GM12878 (cell line): Measurements from ENCODE around the gene DGKI. TPM values are rescaled to one million over a fixed set of nuclear protein-coding genes. Genes with fewer than 3 reads are reported as not detected.

Experiments
- ATAC-seq: fragments of 200-7000 bp; cut with Tn5 transposase; 3 replicates; pipeline ENCODE4 v1.9.1; 2020; ENCODE audit warnings: mild to moderate bottlenecking, moderate library complexity
- BruUV-seq: library from RNA; stranded (reverse); fragments of 400-500 nt; replicated peaks from 2 replicates; lab custom pipeline; 2021; lab: Mats Ljungman, UMichigan
- CTCF ChIA-PET: fragments of 300-600 bp; sonication (Branson Sonifier 250); formaldehyde crosslinking; extraction: SDS; loops from one replicate; lab custom pipeline; 2021; ENCODE audit warnings: inconsistent platforms; lab: Yijun Ruan, JAX
- POLR2A ChIA-PET: fragments of 350-600 bp; formaldehyde crosslinking; extraction: SDS; loops from one replicate; lab custom pipeline; 2021; ENCODE audit warnings: inconsistent platforms; lab: Charles Lee
- RAD21 ChIA-PET: fragments of 300-600 bp; sonication (Branson Sonifier 250); formaldehyde crosslinking; loops from one replicate; lab custom pipeline; 2023; ENCODE audit warnings: antibody characterized with exemption; ENCODE audit not compliant: unreplicated experiment; lab: Charles Lee
- SMC1A ChIA-PET: fragments of 300-600 bp; sonication (Branson Sonifier 250); formaldehyde crosslinking; loops from one replicate; lab custom pipeline; 2023; ENCODE audit not compliant: unreplicated experiment, uncharacterized antibody; lab: Charles Lee
- DNase-seq: peaks from one replicate; pipeline ENCODE4 v3.0.0-alpha.2; 2011; ENCODE audit warnings: low read depth, low spot score
- FAIRE-seq: peaks from 3 replicates; lab custom pipeline; 2011; peaks lifted over from hg19 to GRCh38; lab: Jason Lieb, UNC
- H2AFZ ChIP-seq: 2 replicates; pipeline ENCODE4 v1.6.0; 2011; ENCODE audit warnings: low read depth, low read length, control low read depth; ENCODE audit not compliant: control insufficient read depth
- H3K27ac ChIP-seq: 2 replicates; pipeline ENCODE4 v1.5.1; 2011; ENCODE audit warnings: control low read depth; ENCODE audit not compliant: control insufficient read depth, insufficient read depth
- H3K27me3 ChIP-seq, 2 experiments: replicated peaks in 1 of 2; 2 replicates each; pipeline versions ENCODE4 v1.6.0 to v1.6.1; 2011; ENCODE audit warnings: low read length in 1 of 2; ENCODE audit not compliant: control insufficient read depth in 2 of 2, insufficient read depth in 2 of 2
- H3K36me3 ChIP-seq, 2 experiments: 2 replicates each; pipeline ENCODE4 v1.5.1; 2011; ENCODE audit warnings: low read length in 1 of 2; ENCODE audit not compliant: control insufficient read depth in 2 of 2, insufficient read depth in 2 of 2
- H3K4me1 ChIP-seq: 2 replicates; pipeline ENCODE4 v1.6.1; 2011; ENCODE audit warnings: mild to moderate bottlenecking, low read length, moderate library complexity, mixed read lengths; ENCODE audit not compliant: control insufficient read depth, insufficient read depth
- H3K4me2 ChIP-seq: 2 replicates; pipeline ENCODE4 v1.6.0; 2011; ENCODE audit warnings: control low read depth; ENCODE audit not compliant: control insufficient read depth, insufficient read depth
- H3K4me3 ChIP-seq: fragments of 200-600 bp; sonication (generic); 2 replicates; pipeline ENCODE4 v1.5.1; 2016
- H3K79me2 ChIP-seq: 2 replicates; pipeline ENCODE4 v1.6.0; 2011; ENCODE audit warnings: low read length; ENCODE audit not compliant: control insufficient read depth, insufficient read depth
- H3K9ac ChIP-seq: 2 replicates; pipeline ENCODE4 v1.8.0; 2011; ENCODE audit warnings: low read length, control low read depth, mixed read lengths; ENCODE audit not compliant: control insufficient read depth, insufficient read depth
- H3K9me3 ChIP-seq: replicated peaks from 3 replicates; pipeline ENCODE4 v1.5.1; 2011; ENCODE audit warnings: mild to moderate bottlenecking, low read length; ENCODE audit not compliant: control insufficient read depth, insufficient read depth
- H4K20me1 ChIP-seq: 2 replicates; pipeline ENCODE4 v1.6.0; 2011; ENCODE audit not compliant: control insufficient read depth, insufficient read depth
- BRCA1 ChIP-seq: IDR thresholded peaks from 2 replicates; pipeline ENCODE4 v1.6.1; 2011; ENCODE audit warnings: low read depth, low read length, improper control_type of control experiment
- NR2C2 ChIP-seq: IDR thresholded peaks from 2 replicates; pipeline ENCODE4 v1.6.1; 2011; ENCODE audit warnings: borderline replicate concordance, low read depth; ENCODE audit not compliant: control insufficient read depth, insufficient read length
- PAX8 ChIP-seq: fragments of 450-650 bp; IDR thresholded peaks from 2 replicates; pipeline ENCODE4 v1.6.1; 2017; ENCODE audit warnings: mild to moderate bottlenecking, moderate library complexity
- PBX3 ChIP-seq: IDR thresholded peaks from 2 replicates; pipeline ENCODE4 v1.6.1; 2011; ENCODE audit warnings: mild to moderate bottlenecking, low read depth, low read length, moderate library complexity; ENCODE audit not compliant: insufficient replicate concordance
- POLR2AphosphoS5 ChIP-seq: IDR thresholded peaks from 2 replicates; pipeline ENCODE4 v1.6.1; 2011; ENCODE audit warnings: mild to moderate bottlenecking, low read length, inconsistent platforms
- RAD21 ChIP-seq: IDR thresholded peaks from 2 replicates; pipeline ENCODE4 v1.6.1; 2011; ENCODE audit warnings: mild to moderate bottlenecking, low read depth, low read length, moderate library complexity; ENCODE audit not compliant: insufficient read depth
- RAD51 ChIP-seq: fragments of 450-650 bp; IDR thresholded peaks from 2 replicates; pipeline ENCODE4 v1.6.1; 2016; ENCODE audit warnings: moderate library complexity, mild to moderate bottlenecking, inconsistent platforms
- SREBF2 ChIP-seq: IDR thresholded peaks from 2 replicates; pipeline ENCODE4 v1.6.1; 2012; ENCODE audit warnings: mild to moderate bottlenecking, low read length
- TAF1 ChIP-seq: IDR thresholded peaks from 2 replicates; pipeline ENCODE4 v1.6.1; 2011; ENCODE audit warnings: mild to moderate bottlenecking, low read depth, low read length, borderline replicate concordance
- WGBS: methylation state at CpG from one replicate; pipeline ENCODE4 v1.1.6; 2016; ENCODE audit warnings: low lambda C conversion rate; ENCODE audit not compliant: insufficient replicate concordance, insufficient coverage; ENCODE audit errors: missing lambda C conversion rate; 5-methylcytosine and 5-hydroxymethylcytosine counted together
- in situ Hi-C: fragments of 300-500 bp; cut with MboI; formaldehyde crosslinking; loops from 9 replicates; pipeline ENCODE4 v1.14.3; 2018; ENCODE audit warnings: mixed read lengths
- intact Hi-C: fragments of 100-400 bp; cut with micrococcal nuclease; formaldehyde crosslinking; loops from one replicate; pipeline ENCODE4 v1.14.2; 2022; ENCODE audit not compliant: unreplicated experiment
- polyA plus RNA-seq, 11 experiments: library from polyadenylated mRNA; depleted of rRNA in 4 of 11; unstranded in 6 of 11; stranded (reverse) in 5 of 11; fragments of >200 nt; fragmentation: Nextera tagmentation in 4 of 11; fragmentation: Illumina TruSeq in 1 of 11; extraction: Ambion mirVana in 4 of 11; extraction: Trizol in 1 of 11; gene quantifications; 1 replicate in 1 of 11; 2 replicates in 10 of 11; pipeline versions ENCODE4 v1.2.1 to v1.2.3, GENCODE V29; 2011 to 2016; ENCODE audit warnings: inconsistent platforms in 2 of 11, missing spikeins in 2 of 11, low read depth in 1 of 11
- total RNA-seq, 4 experiments: library from RNA; depleted of rRNA in 3 of 4; stranded (reverse); fragments of >200 nt in 3 of 4; fragmentation: Illumina TruSeq in 1 of 4; extraction: Trizol in 1 of 4; gene quantifications; 2 replicates each; pipeline versions ENCODE4 v1.2.1 to v1.2.3, GENCODE V29; 2013 to 2021
- TF ChIP-seq, protein P1 (sequence below): fragments of 450-650 bp; conservative IDR thresholded peaks from 2 replicates; pipeline ENCODE4 v1.6.1; 2017; ENCODE audit warnings: mild to moderate bottlenecking, moderate library complexity
- TF ChIP-seq, protein P2 (sequence below): fragments of 450-650 bp; IDR thresholded peaks from 2 replicates; pipeline ENCODE4 v1.6.1; 2017; ENCODE audit warnings: antibody characterized with exemption, mild to moderate bottlenecking, moderate library complexity
- TF ChIP-seq, protein P3 (sequence below): fragments of 450-650 bp; IDR thresholded peaks from 2 replicates; pipeline ENCODE4 v1.6.1; 2017; ENCODE audit warnings: mild to moderate bottlenecking, moderate library complexity

DGKI gene
- total and polyA plus RNA-seq, 10 of the 15 experiments (the other 5 are each of a cell fraction or from before 2014, with no cell fraction given), result 10.4 to 37.1 (median 22.1) TPM

GRCh38 chr7:137421366-137421765, 425.4 kb downstream of the DGKI start (continued):
- TF ChIP-seq, protein P1, sequence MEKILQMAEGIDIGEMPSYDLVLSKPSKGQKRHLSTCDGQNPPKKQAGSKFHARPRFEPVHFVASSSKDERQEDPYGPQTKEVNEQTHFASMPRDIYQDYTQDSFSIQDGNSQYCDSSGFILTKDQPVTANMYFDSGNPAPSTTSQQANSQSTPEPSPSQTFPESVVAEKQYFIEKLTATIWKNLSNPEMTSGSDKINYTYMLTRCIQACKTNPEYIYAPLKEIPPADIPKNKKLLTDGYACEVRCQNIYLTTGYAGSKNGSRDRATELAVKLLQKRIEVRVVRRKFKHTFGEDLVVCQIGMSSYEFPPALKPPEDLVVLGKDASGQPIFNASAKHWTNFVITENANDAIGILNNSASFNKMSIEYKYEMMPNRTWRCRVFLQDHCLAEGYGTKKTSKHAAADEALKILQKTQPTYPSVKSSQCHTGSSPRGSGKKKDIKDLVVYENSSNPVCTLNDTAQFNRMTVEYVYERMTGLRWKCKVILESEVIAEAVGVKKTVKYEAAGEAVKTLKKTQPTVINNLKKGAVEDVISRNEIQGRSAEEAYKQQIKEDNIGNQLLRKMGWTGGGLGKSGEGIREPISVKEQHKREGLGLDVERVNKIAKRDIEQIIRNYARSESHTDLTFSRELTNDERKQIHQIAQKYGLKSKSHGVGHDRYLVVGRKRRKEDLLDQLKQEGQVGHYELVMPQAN, result no peak

- Histone ChIP-seq H2AFZ (no peak overlapping the region), H3K4me3 (no peak overlapping the region), H3K27me3 (no peaks in the 10 kb centered on the region), H3K27ac (no peak overlapping the region), H3K9me3 (no peaks in the 10 kb centered on the region), H3K36me3 (no peaks in the 10 kb centered on the region), H3K4me1 (no peaks in the 10 kb centered on the region), H3K4me2 (no peak overlapping the region), H3K79me2 (no peaks in the 10 kb centered on the region), H3K9ac (no peak overlapping the region), H4K20me1 (no peaks in the 10 kb centered on the region)
- ChIA-PET RAD21 (no interaction called here), SMC1A (interaction anchor here (0.9 kb wide), 1 partner anchor 14 kb away, joined by 4 read pairs; no protein-coding TSS in a partner anchor), POLR2A (no interaction called here), CTCF (no interaction called here)
- intact Hi-C loops, result no loop called here
- in situ Hi-C loops, result no loop called here
- DNase-seq (no peak), FAIRE-seq (no peak), ATAC-seq (no peak)
- WGBS, result 13% methylated on average over 2 of the region's 2 CpGs
- BruUV-seq, result no TSS peak
- no peak for TF ChIP-seq NR2C2
- TF ChIP-seq SREBF2, result no peak
- TF ChIP-seq RAD51, result no peak
- TF ChIP-seq POLR2AphosphoS5, result no peak
- TF ChIP-seq, protein P2, sequence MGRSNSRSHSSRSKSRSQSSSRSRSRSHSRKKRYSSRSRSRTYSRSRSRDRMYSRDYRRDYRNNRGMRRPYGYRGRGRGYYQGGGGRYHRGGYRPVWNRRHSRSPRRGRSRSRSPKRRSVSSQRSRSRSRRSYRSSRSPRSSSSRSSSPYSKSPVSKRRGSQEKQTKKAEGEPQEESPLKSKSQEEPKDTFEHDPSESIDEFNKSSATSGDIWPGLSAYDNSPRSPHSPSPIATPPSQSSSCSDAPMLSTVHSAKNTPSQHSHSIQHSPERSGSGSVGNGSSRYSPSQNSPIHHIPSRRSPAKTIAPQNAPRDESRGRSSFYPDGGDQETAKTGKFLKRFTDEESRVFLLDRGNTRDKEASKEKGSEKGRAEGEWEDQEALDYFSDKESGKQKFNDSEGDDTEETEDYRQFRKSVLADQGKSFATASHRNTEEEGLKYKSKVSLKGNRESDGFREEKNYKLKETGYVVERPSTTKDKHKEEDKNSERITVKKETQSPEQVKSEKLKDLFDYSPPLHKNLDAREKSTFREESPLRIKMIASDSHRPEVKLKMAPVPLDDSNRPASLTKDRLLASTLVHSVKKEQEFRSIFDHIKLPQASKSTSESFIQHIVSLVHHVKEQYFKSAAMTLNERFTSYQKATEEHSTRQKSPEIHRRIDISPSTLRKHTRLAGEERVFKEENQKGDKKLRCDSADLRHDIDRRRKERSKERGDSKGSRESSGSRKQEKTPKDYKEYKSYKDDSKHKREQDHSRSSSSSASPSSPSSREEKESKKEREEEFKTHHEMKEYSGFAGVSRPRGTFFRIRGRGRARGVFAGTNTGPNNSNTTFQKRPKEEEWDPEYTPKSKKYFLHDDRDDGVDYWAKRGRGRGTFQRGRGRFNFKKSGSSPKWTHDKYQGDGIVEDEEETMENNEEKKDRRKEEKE, result no peak
- TF ChIP-seq RAD21, result no peak
- TF ChIP-seq PBX3, result no peak
- TF ChIP-seq TAF1, result no peak
- no peak for TF ChIP-seq BRCA1
- no peak for TF ChIP-seq PAX8
- TF ChIP-seq, protein P3, sequence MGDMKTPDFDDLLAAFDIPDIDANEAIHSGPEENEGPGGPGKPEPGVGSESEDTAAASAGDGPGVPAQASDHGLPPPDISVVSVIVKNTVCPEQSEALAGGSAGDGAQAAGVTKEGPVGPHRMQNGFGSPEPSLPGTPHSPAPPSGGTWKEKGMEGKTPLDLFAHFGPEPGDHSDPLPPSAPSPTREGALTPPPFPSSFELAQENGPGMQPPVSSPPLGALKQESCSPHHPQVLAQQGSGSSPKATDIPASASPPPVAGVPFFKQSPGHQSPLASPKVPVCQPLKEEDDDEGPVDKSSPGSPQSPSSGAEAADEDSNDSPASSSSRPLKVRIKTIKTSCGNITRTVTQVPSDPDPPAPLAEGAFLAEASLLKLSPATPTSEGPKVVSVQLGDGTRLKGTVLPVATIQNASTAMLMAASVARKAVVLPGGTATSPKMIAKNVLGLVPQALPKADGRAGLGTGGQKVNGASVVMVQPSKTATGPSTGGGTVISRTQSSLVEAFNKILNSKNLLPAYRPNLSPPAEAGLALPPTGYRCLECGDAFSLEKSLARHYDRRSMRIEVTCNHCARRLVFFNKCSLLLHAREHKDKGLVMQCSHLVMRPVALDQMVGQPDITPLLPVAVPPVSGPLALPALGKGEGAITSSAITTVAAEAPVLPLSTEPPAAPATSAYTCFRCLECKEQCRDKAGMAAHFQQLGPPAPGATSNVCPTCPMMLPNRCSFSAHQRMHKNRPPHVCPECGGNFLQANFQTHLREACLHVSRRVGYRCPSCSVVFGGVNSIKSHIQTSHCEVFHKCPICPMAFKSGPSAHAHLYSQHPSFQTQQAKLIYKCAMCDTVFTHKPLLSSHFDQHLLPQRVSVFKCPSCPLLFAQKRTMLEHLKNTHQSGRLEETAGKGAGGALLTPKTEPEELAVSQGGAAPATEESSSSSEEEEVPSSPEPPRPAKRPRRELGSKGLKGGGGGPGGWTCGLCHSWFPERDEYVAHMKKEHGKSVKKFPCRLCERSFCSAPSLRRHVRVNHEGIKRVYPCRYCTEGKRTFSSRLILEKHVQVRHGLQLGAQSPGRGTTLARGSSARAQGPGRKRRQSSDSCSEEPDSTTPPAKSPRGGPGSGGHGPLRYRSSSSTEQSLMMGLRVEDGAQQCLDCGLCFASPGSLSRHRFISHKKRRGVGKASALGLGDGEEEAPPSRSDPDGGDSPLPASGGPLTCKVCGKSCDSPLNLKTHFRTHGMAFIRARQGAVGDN, result no peak
Observed at GRCh38 chr7:137418841-137419240, 427.9 kb downstream of the DGKI start.
